GM21515 (cell line): ENCODE data around the gene CD28.
"Not testable (repeated sequence)": the region's sequence is repeated elsewhere in the genome, so short reads cannot be mapped to it uniquely, and the experiment has no call there.

Experiments used
- ATAC-seq: cut with Tn5 transposase; IDR thresholded peaks from one replicate; pipeline ENCODE4 v1.9.1; 2021; ENCODE audit not compliant: unreplicated experiment

CD28 gene

DNA sequence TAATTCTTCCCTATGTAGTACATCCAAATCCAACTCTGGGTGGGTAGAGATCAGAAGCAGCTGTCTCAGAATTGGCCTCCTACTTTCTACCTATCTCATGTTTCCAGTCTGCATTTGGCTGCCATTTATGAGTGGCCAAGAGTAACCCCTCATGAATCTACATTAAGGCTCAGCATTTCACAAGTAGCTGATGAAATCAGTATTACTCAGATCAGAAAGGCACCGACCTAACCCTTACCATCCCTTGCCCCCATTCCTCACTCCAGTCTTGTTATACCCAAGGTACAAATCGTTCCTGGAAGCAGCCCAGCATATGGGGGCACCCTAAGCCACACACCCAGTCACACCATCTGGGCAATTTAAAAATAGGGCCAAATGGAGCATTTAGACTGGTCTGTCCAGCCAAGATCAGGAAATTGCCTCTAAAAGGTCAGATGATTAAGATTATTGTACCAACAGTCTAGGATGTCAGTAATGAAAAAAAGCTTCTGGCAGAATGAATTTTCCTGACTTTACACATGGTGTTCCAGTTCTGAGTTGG lies 37.1 kb downstream of the CD28 start:
- no peak for ATAC-seq

DNA sequence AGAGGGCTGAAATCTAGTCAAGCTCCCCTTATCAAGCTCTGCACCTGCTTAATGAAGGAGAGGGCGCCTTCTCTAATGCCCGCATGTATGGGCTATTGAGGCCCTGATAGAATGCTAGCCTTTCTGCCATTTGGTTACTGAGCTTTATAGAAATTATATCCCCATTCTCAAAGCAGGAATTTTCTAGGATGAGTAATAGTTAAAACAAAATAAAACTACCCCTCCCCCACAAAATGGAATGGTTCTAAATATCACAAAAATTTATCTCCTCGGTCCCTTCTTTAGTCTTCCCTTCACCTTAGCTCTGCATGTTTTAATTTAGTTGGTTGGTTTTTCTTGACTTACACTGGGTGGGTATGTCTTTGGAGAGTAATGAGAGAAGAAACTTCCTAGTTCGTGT lies 37.7 kb downstream of the CD28 start:
- ATAC-seq = no peak

DNA sequence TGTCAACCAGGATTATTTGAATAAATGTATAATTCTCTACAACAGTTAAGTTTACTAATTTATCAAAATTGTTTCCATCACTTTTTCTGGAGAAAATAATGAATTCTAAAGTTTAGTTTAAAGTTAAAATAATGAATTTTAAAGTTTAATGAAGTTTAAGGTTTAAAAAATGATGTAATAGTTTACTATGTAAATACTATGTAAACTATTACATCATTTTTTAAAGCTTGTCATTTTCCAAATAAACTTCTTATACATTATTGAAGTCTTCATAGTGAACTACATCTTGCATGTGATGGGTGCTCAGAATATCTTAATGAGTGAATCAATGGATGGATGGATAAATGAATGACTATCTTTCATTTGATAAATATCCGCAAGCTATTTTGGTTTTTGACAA lies 38.8 kb downstream of the CD28 start:
- ATAC-seq = no peak

DNA sequence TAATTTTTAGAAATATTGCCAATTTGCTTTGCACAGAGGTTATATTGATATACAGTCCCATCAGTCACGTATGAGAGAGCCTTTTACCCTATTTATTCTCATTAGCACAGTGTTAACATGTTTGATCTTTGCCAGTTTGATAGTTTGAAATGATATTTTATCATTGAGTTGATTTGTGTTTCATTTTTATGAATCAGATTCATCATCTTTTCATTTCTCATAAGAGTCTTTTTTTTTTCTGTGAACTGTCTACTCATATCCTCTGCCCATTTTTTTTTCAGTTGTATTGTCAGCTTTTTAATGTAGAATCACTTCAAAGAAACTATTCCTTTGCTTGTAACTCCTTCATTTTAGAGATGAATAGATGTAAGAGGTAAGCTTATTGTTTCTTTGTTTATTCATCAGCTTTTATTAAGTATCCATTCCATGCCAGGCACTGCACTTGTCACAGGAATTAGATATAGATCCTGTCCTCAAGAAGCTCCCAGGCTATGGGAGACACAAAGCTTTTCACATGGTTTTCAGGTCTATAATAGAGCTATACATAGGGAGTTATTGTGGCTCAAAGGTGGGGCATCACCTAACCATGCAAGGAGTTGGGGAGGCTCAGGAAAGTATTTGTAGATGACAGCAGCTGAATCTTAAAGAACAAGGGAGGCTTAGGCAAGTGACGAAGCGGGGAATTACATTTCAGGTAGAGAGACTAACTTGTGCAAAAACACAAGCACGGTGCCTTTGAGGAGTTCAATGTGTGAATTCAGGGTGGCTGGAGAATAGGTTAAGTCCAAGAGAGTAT lies 42.1 kb downstream of the CD28 start:
- no peak for ATAC-seq

DNA sequence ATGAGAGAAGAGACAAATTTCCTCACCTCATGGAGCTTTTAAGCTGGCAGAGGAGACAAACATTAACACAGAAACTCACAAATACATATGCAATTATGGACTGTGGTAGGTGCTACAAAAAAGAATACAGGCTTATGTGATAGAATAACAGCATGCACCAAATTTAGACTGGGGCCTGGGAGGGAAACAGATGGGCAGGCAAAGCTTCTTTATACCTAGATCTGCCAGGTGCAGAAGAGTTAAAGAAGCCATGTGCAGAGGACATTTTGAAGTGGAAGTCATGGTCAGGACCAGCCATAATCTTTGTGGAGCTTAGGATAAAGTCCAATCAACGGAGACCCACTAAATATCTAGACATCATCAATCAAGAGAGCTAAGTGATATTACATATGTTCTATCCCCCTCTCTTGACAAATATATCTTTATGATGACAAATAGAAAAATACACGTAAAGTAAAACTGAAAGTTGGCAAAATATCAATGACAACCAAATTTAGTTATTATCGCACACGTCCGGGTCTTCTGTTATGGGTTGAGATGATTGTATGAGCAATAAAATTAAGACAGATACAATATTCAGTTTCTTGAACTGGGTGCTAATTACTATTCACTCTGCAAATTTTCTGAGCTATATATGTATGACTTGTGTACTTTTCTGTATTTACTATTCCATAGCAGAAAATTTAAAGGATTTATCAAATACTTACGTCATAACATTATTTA lies 44.1 kb downstream of the CD28 start:
- ATAC-seq = no peak

DNA sequence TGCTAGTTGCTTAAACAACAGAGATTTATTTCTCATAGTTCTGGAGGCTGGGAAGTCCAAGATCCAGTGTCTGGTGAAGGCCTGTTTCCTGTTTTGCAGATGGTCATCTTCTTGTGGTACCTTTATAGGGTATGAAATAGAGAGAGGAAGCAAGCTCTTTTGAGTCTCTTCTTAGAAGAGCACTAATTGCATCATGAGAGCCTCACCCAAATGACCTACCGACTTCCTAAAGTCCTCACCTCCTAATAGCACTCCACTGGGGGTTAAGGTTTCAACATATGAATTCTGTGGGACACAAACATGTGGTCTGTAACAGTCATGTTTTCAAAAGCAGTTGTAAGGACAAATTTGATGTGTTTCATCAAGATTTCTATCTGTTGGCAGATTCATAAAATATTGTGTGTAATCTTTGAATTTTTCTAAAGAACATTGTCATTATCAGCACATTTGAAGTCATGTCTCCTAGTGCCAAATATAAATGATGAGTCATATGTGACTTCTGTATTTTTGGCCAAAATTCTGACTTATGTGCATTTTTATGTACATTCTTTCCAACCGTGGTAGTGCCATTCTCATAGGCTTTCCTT lies 45.3 kb downstream of the CD28 start:
- no peak for ATAC-seq

DNA sequence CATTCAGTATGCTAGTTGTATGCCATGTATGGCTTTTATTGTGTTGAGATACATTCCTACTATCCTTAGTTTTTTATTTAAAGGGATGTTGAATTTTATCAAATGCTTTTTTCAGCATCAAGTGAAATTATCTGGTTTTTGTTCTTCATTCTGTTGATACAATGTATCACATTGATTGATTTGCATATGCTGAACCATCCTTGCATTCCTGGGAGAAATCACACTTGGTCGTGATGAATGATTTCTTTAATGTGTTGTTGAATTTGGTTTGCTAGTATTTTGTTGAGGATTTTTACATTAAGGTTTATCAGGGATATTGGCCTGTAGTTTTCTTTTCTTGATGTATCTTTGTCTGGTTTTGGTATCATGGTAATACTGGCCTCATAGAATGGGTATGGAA lies 49.7 kb downstream of the CD28 start:
- ATAC-seq = no peak

DNA sequence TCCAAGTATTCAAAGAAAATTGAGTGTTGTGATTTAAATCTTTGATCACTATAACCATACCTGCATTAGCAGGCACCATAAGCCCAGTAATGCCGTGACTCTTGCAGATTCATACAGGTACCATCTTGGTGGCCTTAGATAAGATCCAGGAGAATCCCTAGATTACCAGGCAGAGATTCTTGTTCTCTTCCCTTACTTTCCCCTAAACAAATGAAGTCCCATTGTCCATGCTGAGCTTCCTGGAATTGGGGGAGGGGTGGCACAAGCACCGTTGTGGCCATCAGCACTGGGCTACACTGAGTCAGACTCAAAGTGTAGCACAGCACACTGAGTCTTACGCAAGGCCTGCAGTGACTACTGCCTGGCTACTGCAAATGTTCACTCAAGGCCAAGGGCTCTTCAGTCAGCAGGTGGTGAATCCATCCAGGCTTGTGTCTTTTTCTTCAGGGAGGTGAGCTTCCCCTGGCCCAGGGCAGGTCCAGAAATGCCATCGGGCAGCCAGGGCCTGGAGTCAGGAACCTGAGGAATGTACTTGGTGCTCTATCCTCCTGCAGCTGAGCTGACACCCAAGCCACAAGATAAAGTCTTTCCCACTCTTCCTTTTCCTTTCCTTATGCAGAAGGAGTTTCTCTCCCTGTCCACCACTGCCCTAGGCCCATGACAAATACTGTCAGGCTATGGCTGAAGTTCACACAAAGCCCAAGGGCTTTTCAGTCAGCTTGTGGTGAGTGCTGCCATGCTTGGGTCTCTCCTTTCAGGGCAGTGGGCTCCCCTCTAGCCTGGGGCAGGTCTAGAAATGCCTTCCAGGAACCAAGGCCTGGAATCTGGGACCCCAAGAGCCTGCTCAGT lies 52.6 kb downstream of the CD28 start:
- ATAC-seq = no peak

DNA sequence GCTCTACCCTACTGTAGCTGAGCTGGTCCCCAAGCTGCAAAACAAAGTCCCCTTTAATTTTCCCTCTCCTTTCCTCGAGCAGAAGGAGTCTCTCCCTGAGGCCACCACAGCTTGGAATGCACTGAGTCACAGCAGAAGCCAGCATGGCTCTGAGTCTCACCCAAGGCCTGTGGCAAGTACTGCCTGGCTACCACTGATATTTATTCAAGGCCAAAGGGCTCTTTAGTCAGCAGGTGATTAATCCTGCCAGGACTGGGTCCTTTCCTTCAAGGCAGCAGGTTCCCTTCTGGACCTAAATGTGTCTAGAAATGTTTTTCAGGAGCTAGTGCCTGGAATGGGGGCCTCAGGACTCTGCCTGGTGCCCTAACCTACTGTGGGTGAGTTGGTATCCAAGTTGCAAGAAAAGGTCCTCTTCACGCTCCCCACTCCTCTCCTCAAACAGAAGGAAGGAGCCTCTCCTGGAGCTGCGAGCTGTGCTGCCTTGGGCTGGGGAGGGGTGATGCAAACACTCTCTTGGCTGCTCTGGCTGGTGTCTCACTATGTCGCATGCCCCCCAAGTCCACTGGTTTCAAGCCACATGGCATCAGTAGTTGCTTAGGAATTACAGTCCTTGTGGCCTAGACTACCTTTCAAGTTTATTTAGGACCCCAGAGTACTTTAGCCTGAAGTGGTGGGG lies 53.4 kb downstream of the CD28 start:
- ATAC-seq = no peak

DNA sequence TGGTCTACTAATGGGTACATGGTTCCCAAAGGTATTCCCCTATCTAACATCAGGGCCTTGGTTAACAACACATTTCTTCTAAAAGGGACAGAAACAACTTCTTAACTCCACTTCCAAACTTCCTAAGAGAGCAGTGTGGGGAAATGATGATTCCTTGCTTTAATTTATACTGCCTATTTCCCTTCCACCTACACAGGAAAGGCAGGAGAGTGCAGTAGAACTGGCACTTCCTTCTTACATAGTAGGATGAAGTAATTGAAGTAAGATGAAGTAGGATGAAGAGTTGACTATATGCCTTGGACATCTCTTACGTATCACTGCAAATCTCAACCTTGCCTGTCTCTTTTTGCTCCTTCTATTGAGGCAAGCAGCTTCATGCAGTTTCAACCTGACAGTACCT lies 54.7 kb downstream of the CD28 start:
- no peak for ATAC-seq

DNA sequence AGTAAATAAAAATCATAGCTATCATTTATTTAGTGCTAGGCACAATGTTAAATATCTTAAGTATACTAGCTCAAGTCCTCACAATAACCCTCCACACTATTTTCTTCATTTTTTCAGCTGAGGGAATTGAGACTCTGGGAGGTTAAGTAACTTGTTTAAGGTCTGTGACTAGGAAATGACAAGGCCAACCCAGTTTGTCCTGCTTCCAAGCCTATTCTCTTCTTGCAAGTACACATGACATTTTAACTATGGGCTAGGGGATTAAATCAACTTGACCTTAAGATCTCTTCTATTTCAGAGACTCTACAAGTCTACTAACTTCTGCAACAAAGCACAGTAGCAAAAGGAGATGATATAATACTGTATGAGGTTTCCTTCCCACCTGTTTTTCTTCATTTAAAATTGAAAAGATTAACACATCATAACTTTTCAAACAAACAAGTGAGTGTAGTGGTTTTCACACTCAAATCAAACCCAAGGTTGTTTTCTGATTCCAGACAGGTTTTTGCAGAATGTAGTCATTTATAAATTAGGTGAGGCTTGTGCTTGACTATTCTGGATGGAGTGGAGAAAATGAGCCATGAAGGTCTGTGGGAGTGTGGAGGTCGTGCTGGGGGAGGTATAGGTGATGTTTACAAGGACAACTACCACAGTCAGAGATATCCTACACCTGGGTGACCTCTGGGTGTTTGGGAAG lies 57.0 kb downstream of the CD28 start:
- no peak for ATAC-seq

DNA sequence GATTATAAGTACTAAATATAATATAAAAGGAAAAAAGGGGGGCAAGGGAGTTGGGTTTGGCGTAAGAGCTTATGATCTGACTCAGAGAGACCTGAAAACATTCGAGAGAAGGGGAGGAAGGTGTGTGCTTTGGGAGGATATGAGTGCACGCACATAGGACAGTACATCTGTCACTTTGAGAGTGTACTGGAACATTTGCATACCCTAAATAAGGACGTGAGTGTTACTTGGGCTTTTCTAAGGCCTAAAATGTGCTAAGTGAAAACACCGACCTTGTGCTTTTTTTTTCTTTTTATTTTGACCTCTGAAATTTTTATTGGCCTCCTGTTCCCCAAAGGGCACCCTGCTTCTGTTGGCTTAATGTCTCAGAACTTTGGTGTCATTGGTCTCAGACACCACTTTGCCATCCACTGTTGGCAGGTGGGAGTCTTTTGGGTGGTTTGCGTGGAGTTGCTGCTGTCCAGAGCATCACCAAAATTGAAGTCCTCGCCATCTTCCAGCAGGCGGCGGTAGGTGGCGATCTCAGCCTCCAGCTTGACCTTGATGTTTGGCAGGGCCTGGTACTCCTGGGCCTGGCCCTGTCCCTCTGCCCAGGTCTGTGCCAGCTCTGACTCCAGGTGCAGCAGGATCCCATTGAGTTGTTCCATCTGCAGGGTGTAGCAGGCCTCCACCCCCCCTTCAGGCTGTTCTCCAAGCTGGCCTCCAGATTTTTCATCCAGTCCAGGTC lies 57.7 kb downstream of the CD28 start:
- ATAC-seq = no peak

DNA sequence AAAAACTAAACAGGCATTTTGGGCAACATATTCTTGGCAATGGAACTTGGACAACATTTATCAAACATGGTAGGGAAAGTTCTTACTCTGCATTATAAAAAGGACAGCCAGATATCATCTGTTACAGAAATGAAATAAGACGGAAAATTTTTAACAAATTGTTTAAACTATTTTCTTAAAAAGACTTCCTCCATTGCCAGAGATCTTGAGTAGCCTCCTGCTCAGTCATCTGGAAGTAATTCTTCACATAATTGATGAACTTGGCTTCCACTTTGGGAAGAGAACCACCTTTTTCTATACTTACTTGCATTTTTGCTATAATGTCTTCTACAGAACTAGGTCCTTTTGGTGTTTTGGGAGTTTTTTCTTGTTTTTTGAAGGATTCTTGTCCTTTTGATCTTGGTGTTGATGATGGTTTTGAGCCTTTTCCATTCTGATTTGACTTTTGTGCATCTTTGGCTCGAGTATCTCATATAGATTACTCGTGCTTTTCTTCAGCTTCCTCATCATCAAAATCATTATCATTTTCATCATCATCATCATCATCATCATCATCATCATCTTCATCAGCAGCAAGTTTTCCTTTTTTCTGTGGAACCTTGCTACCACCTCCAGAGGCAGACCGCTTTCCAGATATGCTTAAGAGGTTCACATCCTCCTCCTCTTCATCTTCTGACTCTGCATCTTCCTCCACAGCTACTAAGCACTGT lies 66.2 kb downstream of the CD28 start:
- no peak for ATAC-seq

DNA sequence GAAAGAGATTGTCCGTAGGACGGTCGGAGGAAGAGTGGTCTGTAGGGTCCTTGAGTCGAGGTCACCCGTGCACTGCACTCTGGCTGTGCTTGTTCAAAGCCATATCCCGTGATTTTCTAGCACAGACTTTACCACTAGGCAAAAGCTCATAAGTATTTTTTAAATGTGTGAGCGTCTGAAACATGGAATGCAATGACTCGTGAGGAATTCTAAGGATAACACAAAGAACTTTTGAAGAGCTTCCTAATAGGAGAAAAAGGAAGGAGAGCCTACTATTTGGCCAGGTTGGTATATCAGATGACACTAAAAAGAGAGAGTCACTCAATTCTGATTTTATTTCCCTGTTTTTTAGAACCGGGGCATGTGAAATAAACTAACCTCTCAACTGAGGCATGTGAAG lies 68.3 kb downstream of the CD28 start:
- no peak for ATAC-seq

DNA sequence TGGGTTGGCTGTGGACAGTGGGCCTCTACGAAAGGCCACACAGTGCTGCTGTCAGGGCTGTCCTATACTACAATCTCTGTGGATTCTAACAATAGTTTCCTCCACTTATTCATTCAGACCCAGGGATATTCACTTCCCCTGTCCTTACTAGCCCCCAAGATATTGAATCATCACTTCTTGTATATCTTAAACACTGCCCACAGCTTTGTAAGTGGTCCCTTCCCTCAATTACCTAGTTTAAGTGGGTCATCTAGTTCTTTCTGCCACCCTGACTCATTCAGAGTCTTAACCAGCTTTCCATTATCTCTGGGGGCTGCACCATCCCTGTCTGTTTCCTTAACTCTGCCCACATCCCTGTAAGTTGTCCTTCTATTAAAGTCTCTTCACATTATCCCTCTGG lies 69.2 kb downstream of the CD28 start:
- ATAC-seq = no peak

DNA sequence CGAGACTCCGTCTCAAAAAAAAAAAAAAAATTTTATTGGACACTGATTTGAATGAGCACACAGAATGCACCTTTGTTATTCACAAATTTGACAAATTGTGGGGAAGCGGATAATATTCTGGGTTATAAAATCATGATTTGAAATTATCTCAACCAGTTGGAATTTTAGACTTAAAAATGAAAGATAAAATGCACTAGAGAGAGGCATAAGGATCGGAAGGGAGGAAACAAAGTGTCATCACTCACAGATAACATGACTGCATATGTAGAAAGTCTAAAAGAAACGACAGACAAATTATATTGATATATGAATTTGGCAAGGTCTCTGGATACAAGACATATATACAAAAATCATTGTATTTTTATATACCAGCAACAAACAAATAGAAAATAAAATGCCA lies 70.6 kb downstream of the CD28 start:
- no peak for ATAC-seq

DNA sequence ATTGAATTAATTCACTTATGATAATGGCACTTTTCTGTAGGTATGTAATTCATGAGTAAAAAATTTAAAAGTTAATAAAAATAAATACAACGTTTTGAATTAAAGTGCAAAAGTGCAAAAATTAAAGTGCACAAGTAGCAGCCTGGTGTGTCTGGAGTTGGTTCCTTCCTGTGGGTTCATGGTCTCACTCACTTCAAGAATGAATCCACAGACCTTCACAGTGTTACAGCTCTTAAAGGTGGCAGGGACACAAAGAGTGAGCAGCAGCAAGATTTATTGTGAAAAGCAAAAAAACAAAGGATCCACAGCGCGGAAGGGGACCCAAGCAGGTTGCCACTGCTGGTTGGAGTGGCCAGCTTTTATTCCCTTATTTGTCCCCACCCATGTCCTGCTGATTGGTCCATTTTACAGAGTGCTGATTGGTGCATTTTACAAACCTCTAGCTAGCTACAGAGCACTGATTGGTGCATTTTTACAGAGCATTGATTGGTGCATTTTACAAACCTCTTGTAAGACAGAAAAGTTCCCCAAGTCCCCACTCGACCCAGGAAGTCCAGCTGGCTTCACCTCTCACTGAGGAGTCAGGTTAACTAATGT lies 73.1 kb downstream of the CD28 start:
- not testable (repeated sequence) for ATAC-seq

DNA sequence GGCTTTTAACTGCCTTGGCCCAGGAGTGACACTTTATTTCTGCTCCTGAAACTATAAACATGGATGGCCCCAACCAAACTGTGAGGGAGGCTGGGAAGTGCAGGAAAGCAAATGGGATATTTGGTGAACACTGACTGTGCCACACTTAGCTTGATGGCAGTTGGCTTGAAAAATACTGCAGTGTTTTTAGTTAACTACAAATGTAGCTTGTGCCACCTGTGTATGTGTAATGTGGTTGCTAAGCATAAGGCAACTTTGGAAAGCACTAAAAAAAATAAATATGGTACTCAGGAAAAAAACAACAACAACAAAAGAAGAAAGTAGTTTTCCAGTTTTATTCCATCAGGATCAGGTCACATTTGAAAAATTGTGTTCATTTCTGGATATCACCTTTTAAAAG lies 73.8 kb downstream of the CD28 start:
- ATAC-seq = no peak
